K562 (cell line): Measurements from ENCODE around the gene ACOT7. TPM values are rescaled to one million over a fixed set of nuclear protein-coding genes. Genes with fewer than 3 reads are reported as not detected.

ENCODE experiments used
- ARNT ChIP-seq, 2 experiments: fragments of 450-650 bp; IDR thresholded peaks; 2 replicates each; pipeline ENCODE4 v1.6.1; 2016; ENCODE audit warnings: mild to moderate bottlenecking in 1 of 2
- BDP1 ChIP-seq: IDR thresholded peaks from 3 replicates; pipeline ENCODE4 v1.6.1; 2011; ENCODE audit not compliant: insufficient read length, insufficient read depth
- CCNT2 ChIP-seq: IDR thresholded peaks from 2 replicates; pipeline ENCODE4 v1.6.1; 2011; ENCODE audit warnings: borderline replicate concordance, low read depth, mild to moderate bottlenecking, moderate library complexity, mixed read lengths, low read length; ENCODE audit not compliant: insufficient read length; ENCODE audit errors: extremely low read depth
- CXXC5 ChIP-seq: fragments of 250-450 bp; sonication (Bioruptor Pico); IDR thresholded peaks from 2 replicates; pipeline ENCODE4 v1.8.0; 2022; ENCODE audit warnings: inconsistent platforms, mild to moderate bottlenecking, moderate library complexity
- HCFC1 ChIP-seq: IDR thresholded peaks from 2 replicates; pipeline ENCODE4 v1.6.1; 2012; ENCODE audit warnings: low read depth, low read length, improper control_type of control experiment
- HOXB6 ChIP-seq: fragments of 250-450 bp; sonication (Bioruptor Pico); IDR thresholded peaks from 2 replicates; pipeline ENCODE4 v1.5.1; 2022; ENCODE audit warnings: mild to moderate bottlenecking, borderline replicate concordance
- KLF13 ChIP-seq: fragments of 450-650 bp; IDR thresholded peaks from 2 replicates; pipeline ENCODE4 v1.6.1; 2016; ENCODE audit warnings: missing genetic modification characterization, low read depth, mild to moderate bottlenecking, missing compliant biosample characterization, moderate library complexity, borderline replicate concordance
- NONO ChIP-seq, 2 experiments: fragments of 200-400 bp in 1 of 2; fragments of 450-650 bp in 1 of 2; formaldehyde crosslinking in 1 of 2; IDR thresholded peaks; 2 replicates each; pipeline ENCODE4 v1.6.1; 2017; ENCODE audit warnings: low read depth in 2 of 2, mild to moderate bottlenecking in 2 of 2, moderate library complexity in 2 of 2, low read length in 1 of 2
- NR2C2 ChIP-seq, 2 experiments: fragments of 200-800 bp in 1 of 2; sonication (Bioruptor generic) in 1 of 2; sonication (generic) in 1 of 2; formaldehyde crosslinking in 1 of 2; IDR thresholded peaks; 2 replicates each; pipeline versions ENCODE4 v1.6.1 to v1.8.0; 2016 to 2022; ENCODE audit warnings: mild to moderate bottlenecking in 1 of 2, missing compliant biosample characterization in 1 of 2, missing genetic modification characterization in 1 of 2, missing genetic modification reagents in 1 of 2
- PCBP1 ChIP-seq: fragments of 200-400 bp; formaldehyde crosslinking; IDR thresholded peaks from 2 replicates; pipeline ENCODE4 v1.6.1; 2018; ENCODE audit warnings: mild to moderate bottlenecking, low read depth, low read length; ENCODE audit not compliant: poor library complexity, severe bottlenecking
- POLR2H ChIP-seq: IDR thresholded peaks from 2 replicates; pipeline ENCODE4 v1.6.1; 2016; ENCODE audit warnings: missing genetic modification characterization, low read depth, mild to moderate bottlenecking, control low read depth, missing compliant biosample characterization, moderate library complexity
- RB1 ChIP-seq: fragments of 450-650 bp; IDR thresholded peaks from 2 replicates; pipeline ENCODE4 v1.6.1; 2017; ENCODE audit warnings: low read depth, mild to moderate bottlenecking
- SMARCE1 ChIP-seq: fragments of 450-650 bp; IDR thresholded peaks from 2 replicates; pipeline ENCODE4 v1.7.1; 2016; ENCODE audit warnings: mild to moderate bottlenecking
- ZBTB7A ChIP-seq: IDR thresholded peaks from 2 replicates; pipeline ENCODE4 v1.6.1; 2011; ENCODE audit warnings: low read depth, mild to moderate bottlenecking, low read length, moderate library complexity, borderline replicate concordance; ENCODE audit not compliant: control insufficient read depth
- ZNF311 ChIP-seq: fragments of 250-450 bp; sonication (Bioruptor Pico); IDR thresholded peaks from 2 replicates; pipeline ENCODE4 v1.4.0; 2020; ENCODE audit warnings: mild to moderate bottlenecking, moderate library complexity
- ZNF778 ChIP-seq: fragments of 450-650 bp; formaldehyde crosslinking; IDR thresholded peaks from 2 replicates; pipeline ENCODE4 v1.4.0; 2020; ENCODE audit warnings: mild to moderate bottlenecking, moderate library complexity
- polyA plus RNA-seq, 8 experiments: library from polyadenylated mRNA; depleted of rRNA in 4 of 8; stranded (reverse) in 5 of 8; unstranded in 3 of 8; fragments of >200 nt; fragmentation: Nextera tagmentation in 2 of 8; fragmentation: Illumina TruSeq in 1 of 8; extraction: Ambion mirVana in 2 of 8; extraction: Trizol in 1 of 8; gene quantifications; 2 replicates each; pipeline versions ENCODE4 v1.2.1 to v1.2.3, GENCODE V29; 2011 to 2014; ENCODE audit warnings: inconsistent platforms in 1 of 8, missing spikeins in 1 of 8
- total RNA-seq, 7 experiments: library from RNA; depleted of rRNA in 6 of 7; stranded (reverse); fragments of >200 nt in 6 of 7; fragmentation: Illumina TruSeq in 2 of 7; extraction: Trizol in 2 of 7; gene quantifications; 2 replicates each; pipeline versions ENCODE4 v1.2.1 to v1.2.3, GENCODE V29; 2011 to 2021; ENCODE audit warnings: low replicate concordance in 1 of 7
- TF ChIP-seq, protein P1 (sequence below): fragments of 450-650 bp; formaldehyde crosslinking; IDR thresholded peaks from 2 replicates; pipeline ENCODE4 v1.4.0; 2020; ENCODE audit warnings: mild to moderate bottlenecking, moderate library complexity
- TF ChIP-seq, protein P2 (sequence below): fragments of 200-800 bp; sonication (Bioruptor generic); IDR thresholded peaks from 2 replicates; pipeline ENCODE4 v1.6.1; 2017; ENCODE audit warnings: missing genetic modification characterization, missing compliant biosample characterization
- TF ChIP-seq, protein P3 (sequence below): sonication (generic); formaldehyde crosslinking; IDR thresholded peaks from 2 replicates; pipeline ENCODE4 v1.9.0; 2022; ENCODE audit warnings: mild to moderate bottlenecking, missing genetic modification reagents
- TF ChIP-seq, protein P4 (sequence below), 2 experiments: IDR thresholded peaks; 2 replicates each; pipeline ENCODE4 v1.6.1; 2012; ENCODE audit warnings: improper control_type of control experiment in 2 of 2, low read depth in 2 of 2, low read length in 2 of 2, borderline replicate concordance in 1 of 2

Gene ACOT7
- total and polyA plus RNA-seq, 9 of the 15 experiments (the other 6 are each of a cell fraction or from before 2014, with no cell fraction given): 7.0 to 92.6 (median 37.2) TPM

DNA sequence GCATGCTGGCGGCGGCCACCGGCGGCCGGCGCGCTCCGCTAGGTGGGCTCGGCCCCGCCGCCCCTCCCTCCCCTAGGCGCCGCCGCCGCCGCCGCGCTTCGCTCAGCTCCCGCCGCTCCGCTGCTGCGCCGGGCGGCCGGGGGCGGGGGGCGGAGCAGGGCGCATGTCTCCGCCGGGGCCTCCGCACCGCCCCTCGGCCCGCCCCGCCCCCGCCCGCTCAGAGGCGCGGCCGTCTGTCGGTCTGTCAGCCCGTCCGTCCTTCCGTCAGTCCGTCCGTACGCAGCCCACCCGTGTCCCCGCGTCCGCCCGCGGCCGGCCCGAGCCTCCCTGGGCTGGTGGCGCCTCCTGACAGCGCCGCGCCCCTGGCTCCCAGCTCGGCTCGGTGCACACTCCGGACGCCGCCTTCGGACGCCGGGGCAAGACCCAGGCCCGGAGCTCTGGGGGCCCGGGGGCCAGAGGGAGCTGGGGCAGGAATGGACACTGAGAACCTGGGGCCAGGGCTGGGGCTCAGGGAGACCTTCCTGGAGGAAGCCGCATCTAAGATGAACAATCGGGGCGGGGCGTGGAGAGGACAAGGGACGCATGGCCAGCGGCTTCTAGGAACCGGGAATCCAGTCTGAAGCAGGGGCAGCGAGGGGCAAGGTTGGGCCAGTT is 132.5 kb downstream of the ACOT7 start, which contains the start of gene GPR153 (continued):
- TF ChIP-seq, protein P1, sequence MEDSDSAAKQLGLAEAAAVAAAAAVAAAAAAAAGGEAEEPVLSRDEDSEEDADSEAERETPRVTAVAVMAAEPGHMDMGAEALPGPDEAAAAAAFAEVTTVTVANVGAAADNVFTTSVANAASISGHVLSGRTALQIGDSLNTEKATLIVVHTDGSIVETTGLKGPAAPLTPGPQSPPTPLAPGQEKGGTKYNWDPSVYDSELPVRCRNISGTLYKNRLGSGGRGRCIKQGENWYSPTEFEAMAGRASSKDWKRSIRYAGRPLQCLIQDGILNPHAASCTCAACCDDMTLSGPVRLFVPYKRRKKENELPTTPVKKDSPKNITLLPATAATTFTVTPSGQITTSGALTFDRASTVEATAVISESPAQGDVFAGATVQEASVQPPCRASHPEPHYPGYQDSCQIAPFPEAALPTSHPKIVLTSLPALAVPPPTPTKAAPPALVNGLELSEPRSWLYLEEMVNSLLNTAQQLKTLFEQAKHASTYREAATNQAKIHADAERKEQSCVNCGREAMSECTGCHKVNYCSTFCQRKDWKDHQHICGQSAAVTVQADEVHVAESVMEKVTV (CRISPR knock-in tag): no peak
- TF ChIP-seq CCNT2 (peak; percentile 7), PCBP1 (peak; percentile 41), BDP1 (no peak), SMARCE1 (no peak), ZNF311 (CRISPR knock-in tag) (no peak), ZNF778 (CRISPR knock-in tag) (no peak), NR2C2 (CRISPR knock-in tag; IDR thresholded peaks at IDR 0.05) (no peak), NR2C2 (tag; IDR thresholded peaks at IDR 0.05) (no peak), HOXB6 (no peak), POLR2H (tag) (no peak), ZBTB7A (peak; percentile 65; the same call in 1 of the 2 replicates), NONO (IDR thresholded peaks at IDR 0.05; ENCODE audit: low read depth in 2 of 2, low read length in 1 of 2) (peak in 1 of 2 experiments; percentile 13; a peak in 1 of 4 replicates), ARNT (IDR thresholded peaks at IDR 0.05) (no peak), CXXC5 (peak; percentile 64), RB1 (peak; percentile 39; the same call in 1 of the 2 replicates), KLF13 (tag) (no peak), HCFC1 (no peak)
- TF ChIP-seq, protein P2, sequence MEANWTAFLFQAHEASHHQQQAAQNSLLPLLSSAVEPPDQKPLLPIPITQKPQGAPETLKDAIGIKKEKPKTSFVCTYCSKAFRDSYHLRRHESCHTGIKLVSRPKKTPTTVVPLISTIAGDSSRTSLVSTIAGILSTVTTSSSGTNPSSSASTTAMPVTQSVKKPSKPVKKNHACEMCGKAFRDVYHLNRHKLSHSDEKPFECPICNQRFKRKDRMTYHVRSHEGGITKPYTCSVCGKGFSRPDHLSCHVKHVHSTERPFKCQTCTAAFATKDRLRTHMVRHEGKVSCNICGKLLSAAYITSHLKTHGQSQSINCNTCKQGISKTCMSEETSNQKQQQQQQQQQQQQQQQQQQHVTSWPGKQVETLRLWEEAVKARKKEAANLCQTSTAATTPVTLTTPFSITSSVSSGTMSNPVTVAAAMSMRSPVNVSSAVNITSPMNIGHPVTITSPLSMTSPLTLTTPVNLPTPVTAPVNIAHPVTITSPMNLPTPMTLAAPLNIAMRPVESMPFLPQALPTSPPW (CRISPR knock-in tag): peak; percentile 57; the same call in 1 of the 2 replicates
- TF ChIP-seq, protein P3, sequence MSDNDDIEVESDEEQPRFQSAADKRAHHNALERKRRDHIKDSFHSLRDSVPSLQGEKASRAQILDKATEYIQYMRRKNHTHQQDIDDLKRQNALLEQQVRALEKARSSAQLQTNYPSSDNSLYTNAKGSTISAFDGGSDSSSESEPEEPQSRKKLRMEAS (CRISPR knock-in tag): peak; percentile 26; the same call in 1 of the 2 replicates
- TF ChIP-seq, protein P4, sequence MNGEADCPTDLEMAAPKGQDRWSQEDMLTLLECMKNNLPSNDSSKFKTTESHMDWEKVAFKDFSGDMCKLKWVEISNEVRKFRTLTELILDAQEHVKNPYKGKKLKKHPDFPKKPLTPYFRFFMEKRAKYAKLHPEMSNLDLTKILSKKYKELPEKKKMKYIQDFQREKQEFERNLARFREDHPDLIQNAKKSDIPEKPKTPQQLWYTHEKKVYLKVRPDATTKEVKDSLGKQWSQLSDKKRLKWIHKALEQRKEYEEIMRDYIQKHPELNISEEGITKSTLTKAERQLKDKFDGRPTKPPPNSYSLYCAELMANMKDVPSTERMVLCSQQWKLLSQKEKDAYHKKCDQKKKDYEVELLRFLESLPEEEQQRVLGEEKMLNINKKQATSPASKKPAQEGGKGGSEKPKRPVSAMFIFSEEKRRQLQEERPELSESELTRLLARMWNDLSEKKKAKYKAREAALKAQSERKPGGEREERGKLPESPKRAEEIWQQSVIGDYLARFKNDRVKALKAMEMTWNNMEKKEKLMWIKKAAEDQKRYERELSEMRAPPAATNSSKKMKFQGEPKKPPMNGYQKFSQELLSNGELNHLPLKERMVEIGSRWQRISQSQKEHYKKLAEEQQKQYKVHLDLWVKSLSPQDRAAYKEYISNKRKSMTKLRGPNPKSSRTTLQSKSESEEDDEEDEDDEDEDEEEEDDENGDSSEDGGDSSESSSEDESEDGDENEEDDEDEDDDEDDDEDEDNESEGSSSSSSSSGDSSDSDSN (IDR thresholded peaks at IDR 0.05; ENCODE audit: borderline replicate concordance in 1 of 2, low read depth in 2 of 2, low read length in 2 of 2): peak; percentile 8 to 71; a peak in 1 of 4 replicates
